OCI-LY7 (cell line): ENCODE data around the gene GIPC3. TPM values are rescaled to one million over a fixed set of nuclear protein-coding genes. Genes with fewer than 3 reads are reported as not detected.

ENCODE experiments used
- BruUV-seq: library from RNA; stranded (reverse); fragments of 400-500 nt; replicated peaks from 2 replicates; lab custom pipeline; 2021; lab: Mats Ljungman, UMichigan
- CTCF ChIA-PET: fragments of 300-600 bp; sonication (Branson Sonifier 250); formaldehyde crosslinking; loops from one replicate; lab custom pipeline; 2022; ENCODE audit warnings: antibody characterized with exemption; ENCODE audit not compliant: unreplicated experiment; lab: Charles Lee
- POLR2A ChIA-PET: fragments of 300-600 bp; sonication (Branson Sonifier 250); formaldehyde crosslinking; loops from one replicate; lab custom pipeline; 2022; ENCODE audit warnings: antibody characterized with exemption; lab: Charles Lee
- DNase-seq: peaks from one replicate; pipeline ENCODE4 v3.0.0-alpha.2; 2015; ENCODE audit warnings: low spot score
- H2AFZ ChIP-seq: fragments of 200-600 bp; sonication (generic), shearing (Covaris generic); 2 replicates; pipeline ENCODE4 v1.6.1; 2014; ENCODE audit warnings: mild to moderate bottlenecking, antibody characterized with exemption, low read length, moderate library complexity
- H3K27ac ChIP-seq: fragments of 200-600 bp; sonication (generic); 2 replicates; pipeline ENCODE4 v1.5.1; 2014; ENCODE audit warnings: mixed run types, low read depth, mild to moderate bottlenecking, moderate library complexity, low read length, inconsistent platforms; ENCODE audit not compliant: poor library complexity, severe bottlenecking
- H3K36me3 ChIP-seq: fragments of 200-600 bp; sonication (generic); 2 replicates; pipeline ENCODE4 v1.6.1; 2014; ENCODE audit warnings: mild to moderate bottlenecking, antibody characterized with exemption, low read length, moderate library complexity, mixed read lengths; ENCODE audit not compliant: insufficient read depth
- H3K4me1 ChIP-seq: fragments of 200-600 bp; sonication (generic); 2 replicates; pipeline ENCODE4 v1.5.1; 2014; ENCODE audit warnings: mild to moderate bottlenecking, low read length; ENCODE audit not compliant: insufficient read depth, poor library complexity, severe bottlenecking
- H3K4me2 ChIP-seq: fragments of 200-600 bp; sonication (generic); 2 replicates; pipeline ENCODE4 v1.6.1; 2014; ENCODE audit warnings: mild to moderate bottlenecking, low read length
- H3K4me3 ChIP-seq: fragments of 200-600 bp; sonication (generic); 2 replicates; pipeline ENCODE4 v1.5.1; 2014; ENCODE audit warnings: mild to moderate bottlenecking, low read depth, low read length; ENCODE audit not compliant: poor library complexity, severe bottlenecking
- H3K79me2 ChIP-seq: fragments of 200-600 bp; sonication (generic); 2 replicates; pipeline ENCODE4 v1.6.1; 2016; ENCODE audit warnings: low read depth, mild to moderate bottlenecking, low read length, moderate library complexity, mixed read lengths; ENCODE audit not compliant: insufficient read depth
- H3K9me2 ChIP-seq: fragments of 200-600 bp; sonication (generic); 2 replicates; pipeline ENCODE4 v1.6.1; 2016; ENCODE audit warnings: mild to moderate bottlenecking, low read length, mixed read lengths; ENCODE audit not compliant: insufficient read depth
- H3K9me3 ChIP-seq: fragments of 200-600 bp; sonication (generic); 2 replicates; pipeline ENCODE4 v1.6.1; 2014; ENCODE audit warnings: mild to moderate bottlenecking, mixed run types, low read length, mixed read lengths
- H4K20me1 ChIP-seq: fragments of 200-600 bp; sonication (generic); 2 replicates; pipeline ENCODE4 v1.6.1; 2014; ENCODE audit warnings: mild to moderate bottlenecking, antibody characterized with exemption, low read length, moderate library complexity, mixed read lengths; ENCODE audit not compliant: insufficient read depth
- EZH2phosphoT487 ChIP-seq: fragments of 200-600 bp; sonication (generic); IDR thresholded peaks from 2 replicates; pipeline ENCODE4 v1.6.1; 2018; ENCODE audit warnings: low read depth, borderline replicate concordance, mild to moderate bottlenecking, mixed run types, antibody characterized with exemption, low read length, moderate library complexity, mixed read lengths
- intact Hi-C: fragments of 100-400 bp; cut with micrococcal nuclease; formaldehyde crosslinking; loops from one replicate; pipeline ENCODE4 v1.10.0; 2022; ENCODE audit not compliant: unreplicated experiment
- total RNA-seq, 2 experiments: library from RNA; depleted of rRNA in 1 of 2; stranded (reverse); fragments of >200 nt in 1 of 2; shearing (Covaris generic) in 1 of 2; gene quantifications; 2 replicates each; pipeline ENCODE4 v1.2.3, GENCODE V29; 2014 to 2022
- TF ChIP-seq, protein P1 (sequence below): fragments of 200-600 bp; sonication (generic); conservative IDR thresholded peaks from 2 replicates; pipeline ENCODE4 v1.5.1; 2014; ENCODE audit warnings: mild to moderate bottlenecking, antibody characterized with exemption, low read length, moderate library complexity, mixed read lengths

Gene GIPC3
- total RNA-seq, 2 experiments from 2014 or later: not detected

DNA sequence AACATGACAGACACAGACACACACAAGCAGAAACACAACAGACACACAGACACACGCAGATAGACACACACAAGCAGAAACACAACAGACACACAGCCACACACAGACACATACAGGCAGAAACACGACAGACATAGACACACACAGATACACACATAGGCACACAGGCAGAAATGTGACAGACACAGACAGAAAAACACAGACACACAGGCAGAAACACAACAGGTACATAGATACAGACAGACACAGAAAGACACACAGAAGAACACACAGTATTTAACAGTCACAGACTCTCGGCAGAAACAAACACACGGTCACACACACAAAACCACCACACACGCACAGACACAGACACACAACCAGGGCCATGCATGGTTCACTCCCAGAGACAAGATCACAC, 20.5 kb downstream of the GIPC3 start:
- TF ChIP-seq EZH2phosphoT487: no peak

DNA sequence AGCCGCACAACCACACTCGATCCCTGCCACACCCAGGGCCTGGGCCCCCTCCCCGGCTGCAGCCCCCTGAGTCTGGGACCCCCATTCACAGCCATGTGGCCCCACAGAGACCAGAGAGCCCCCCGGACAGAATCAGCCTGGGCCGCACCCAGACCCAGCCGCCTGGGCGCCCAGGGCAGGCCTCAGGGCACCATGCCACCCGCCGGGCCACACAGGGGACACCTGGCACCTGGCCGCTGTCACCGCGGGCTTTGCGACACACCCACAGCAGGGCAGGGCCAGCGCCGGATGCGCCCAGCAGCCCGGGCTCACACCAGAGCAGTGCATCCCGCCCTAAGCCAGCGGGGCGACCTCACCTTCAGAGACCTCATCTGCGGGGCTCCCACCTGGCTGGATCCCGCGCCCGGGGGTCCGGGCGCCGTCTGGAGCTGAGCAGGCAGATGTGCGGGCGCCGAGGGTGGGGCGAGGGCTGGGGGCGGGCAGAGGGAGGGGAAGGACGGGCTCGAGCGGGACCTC, 21.0 kb downstream of the GIPC3 start:
- H3K36me3 ChIP-seq: peaks cover 17% of the 10 kb centered on the region
- H3K79me2 ChIP-seq: no peaks in the 10 kb centered on the region
- no peak overlapping the region for H3K27ac ChIP-seq
- TF ChIP-seq, protein P1, sequence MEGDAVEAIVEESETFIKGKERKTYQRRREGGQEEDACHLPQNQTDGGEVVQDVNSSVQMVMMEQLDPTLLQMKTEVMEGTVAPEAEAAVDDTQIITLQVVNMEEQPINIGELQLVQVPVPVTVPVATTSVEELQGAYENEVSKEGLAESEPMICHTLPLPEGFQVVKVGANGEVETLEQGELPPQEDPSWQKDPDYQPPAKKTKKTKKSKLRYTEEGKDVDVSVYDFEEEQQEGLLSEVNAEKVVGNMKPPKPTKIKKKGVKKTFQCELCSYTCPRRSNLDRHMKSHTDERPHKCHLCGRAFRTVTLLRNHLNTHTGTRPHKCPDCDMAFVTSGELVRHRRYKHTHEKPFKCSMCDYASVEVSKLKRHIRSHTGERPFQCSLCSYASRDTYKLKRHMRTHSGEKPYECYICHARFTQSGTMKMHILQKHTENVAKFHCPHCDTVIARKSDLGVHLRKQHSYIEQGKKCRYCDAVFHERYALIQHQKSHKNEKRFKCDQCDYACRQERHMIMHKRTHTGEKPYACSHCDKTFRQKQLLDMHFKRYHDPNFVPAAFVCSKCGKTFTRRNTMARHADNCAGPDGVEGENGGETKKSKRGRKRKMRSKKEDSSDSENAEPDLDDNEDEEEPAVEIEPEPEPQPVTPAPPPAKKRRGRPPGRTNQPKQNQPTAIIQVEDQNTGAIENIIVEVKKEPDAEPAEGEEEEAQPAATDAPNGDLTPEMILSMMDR: no peak
- TF ChIP-seq EZH2phosphoT487: no peak
- intact Hi-C loops: no loop called here
- peaks cover 21% of the 10 kb centered on the region for H3K4me1 ChIP-seq
- H4K20me1 ChIP-seq: no peaks in the 10 kb centered on the region
- no peaks in the 10 kb centered on the region for H3K9me3 ChIP-seq
- ChIA-PET CTCF (no interaction called here), POLR2A (no interaction called here)
- no TSS peak for BruUV-seq
- H3K4me2 ChIP-seq: no peak overlapping the region
- no peak overlapping the region for H3K4me3 ChIP-seq
- no peaks in the 10 kb centered on the region for H3K9me2 ChIP-seq
- H2AFZ ChIP-seq: no peak overlapping the region; the same call in 1 of the 2 replicates
- DNase-seq: no peak

More for the DNA sequence above, 20.5 kb downstream of the GIPC3 start:
- Histone ChIP-seq H3K4me3 (no peak overlapping the region), H3K27ac (no peak overlapping the region), H4K20me1 (no peaks in the 10 kb centered on the region), H3K9me2 (no peaks in the 10 kb centered on the region), H2AFZ (peak overlapping the region; percentile 42; the same call in 1 of the 2 replicates), H3K4me2 (no peak overlapping the region), H3K36me3 (peaks cover 13% of the 10 kb centered on the region), H3K4me1 (peaks cover 21% of the 10 kb centered on the region), H3K9me3 (no peaks in the 10 kb centered on the region), H3K79me2 (no peaks in the 10 kb centered on the region)
- intact Hi-C loops: no loop called here
- no TSS peak for BruUV-seq
- CTCF ChIA-PET: no interaction called here
- DNase-seq: no peak
- POLR2A ChIA-PET: no interaction called here

DNA sequence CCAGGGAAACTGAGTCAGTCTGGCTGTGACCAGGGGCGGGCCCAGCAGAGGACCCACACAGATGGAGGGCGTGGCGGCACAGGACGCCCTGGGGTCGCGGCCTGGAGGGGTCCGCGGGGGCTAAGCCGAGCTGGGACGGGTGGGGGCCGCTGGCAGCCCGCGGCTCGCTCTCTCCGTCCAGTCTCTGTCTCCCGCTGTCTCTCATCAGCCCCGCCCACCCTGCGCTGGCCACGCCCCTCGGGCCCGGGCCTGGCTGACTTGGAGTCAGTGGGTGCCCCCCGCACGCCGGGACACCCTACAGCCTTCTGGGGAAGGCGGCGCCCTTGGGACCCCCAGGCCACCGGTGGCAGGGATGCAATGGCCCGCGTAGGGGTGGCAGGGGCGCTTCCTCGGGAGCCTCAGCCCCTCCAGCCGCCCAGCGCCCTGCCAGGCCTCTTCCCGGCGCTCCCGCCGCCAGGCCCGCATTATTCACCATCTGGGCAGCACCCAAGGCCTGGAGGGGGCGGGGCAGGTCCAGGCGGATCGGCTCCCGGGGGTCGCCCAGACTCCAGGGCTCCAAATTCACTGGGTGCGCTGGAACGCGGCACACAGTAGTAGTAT, 21.5 kb downstream of the GIPC3 start, which contains the start of gene TBXA2R:
TBXA2R (minus strand) TSS at position 186 of the 600 bp plus-strand sequence. CDS start 6,241 bp downstream, outside the sequence.
- Histone ChIP-seq H3K4me1 (peaks cover 21% of the 10 kb centered on the region), H3K27ac (no peak within 1 kb of the TSS), H3K4me2 (no peak within 1 kb of the TSS), H3K9me3 (no peaks in the 10 kb centered on the region), H3K9me2 (no peaks in the 10 kb centered on the region), H2AFZ (peak within 1 kb of the TSS; percentile 42; the same call in 1 of the 2 replicates), H3K79me2 (no peaks in the 10 kb centered on the region), H4K20me1 (no peaks in the 10 kb centered on the region), H3K4me3 (no peak within 1 kb of the TSS), H3K36me3 (peaks cover 23% of the 10 kb centered on the region)
- intact Hi-C loops: no loop called here
- DNase-seq: peak; percentile 27
- no TSS peak for BruUV-seq
- TF ChIP-seq, protein P1: no peak
- no peak for TF ChIP-seq EZH2phosphoT487
- POLR2A ChIA-PET: no interaction called here
- CTCF ChIA-PET: no interaction called here
